Measurements from ENCODE around the gene THAP7. TPM values are rescaled to one million over a fixed set of nuclear protein-coding genes. Genes with fewer than 3 reads are reported as not detected.

The THAP7 gene
- total and polyA plus RNA-seq, 11 donors, result 15.3 to 39.0 (median 20.3) TPM

GRCh38 chr22:20979940-20980453, 21.9 kb downstream of the THAP7 start:
- Histone ChIP-seq H3K27ac (peak overlapping the region in 1 of 12 donors; percentile 94), H3K9me3 (peaks cover 0 to 13% (median 2%) of the 10 kb centered on the region in 12 donors), H3K27me3 (peaks cover 0 to 3% (median 0%) of the 10 kb centered on the region in 9 donors), H3K36me3 (peaks cover 0 to 12% (median 5%) of the 10 kb centered on the region in 9 donors), H3K4me3 (peak overlapping the region in 10 of 12 donors; percentile 11 to 51 (median 32)), H3K4me1 (peaks cover 7 to 39% (median 25%) of the 10 kb centered on the region in 12 donors)
- intact Hi-C loops (cut with DNase I), result loop anchor here in 3 of 10 donors (2.0 to 10.0 kb wide), 7 partner anchors 21 to 125 kb away; partner anchors contain the start of genes CRKL (in 1 of the 3), PI4KA (in 1 of the 3) and SNAP29 (in 1 of the 3)
- 44 to 53% (median 52%) methylated on average over 13 of the region's 13 CpGs for WGBS, 4 donors
- TF ChIP-seq CTCF (IDR thresholded peaks at IDR 0.05) (no peak), POLR2A (IDR thresholded peaks at IDR 0.05) (no peak)
- ATAC-seq, result no peak
- DNase-seq, result no peak

- TF ChIP-seq POLR2A (IDR thresholded peaks at IDR 0.05), result no peak
- TF ChIP-seq CTCF (IDR thresholded peaks at IDR 0.05), result no peak
- Histone ChIP-seq H3K4me3 (peak overlapping the region in 10 of 12 donors; percentile 11 to 51 (median 32)), H3K4me1 (peaks cover 7 to 39% (median 25%) of the 10 kb centered on the region in 12 donors), H3K27me3 (peaks cover 0 to 3% (median 0%) of the 10 kb centered on the region in 9 donors), H3K27ac (peak overlapping the region in 1 of 12 donors; percentile 94), H3K9me3 (peaks cover 0 to 13% (median 2%) of the 10 kb centered on the region in 12 donors), H3K36me3 (peaks cover 0 to 12% (median 5%) of the 10 kb centered on the region in 9 donors)
- intact Hi-C loops (cut with DNase I), result no loop called here
- 10 to 21% (median 16%) methylated on average over 22 to 39 of the region's 39 CpGs for WGBS, 4 donors
- peak in 3 of 4 donors; percentile 47 to 54 (median 52) for ATAC-seq
- DNase-seq, result peak; percentile 43 to 79 (median 68)
These were observed 22.6 kb downstream of the THAP7 start for GRCh38 chr22:20979243-20979809.

- WGBS, 4 donors, result 87 to 100% (median 90%) methylated on average over 2 of the region's 2 CpGs
These were observed 23.5 kb downstream of the THAP7 start for GRCh38 chr22:20978419-20978818.

More at GRCh38 chr22:20978419-20978818, 23.5 kb downstream of the THAP7 start:
- no peak for ATAC-seq
- no peak overlapping the region for H3K27ac ChIP-seq
- H3K4me3 ChIP-seq, result no peak overlapping the region
- intact Hi-C loops (cut with DNase I), result no loop called here
- H3K27me3 ChIP-seq, result peaks cover 0 to 3% (median 0%) of the 10 kb centered on the region in 9 donors
- H3K4me1 ChIP-seq, result peaks cover 7 to 35% (median 23%) of the 10 kb centered on the region in 12 donors
- H3K9me3 ChIP-seq, result peaks cover 0 to 13% (median 2%) of the 10 kb centered on the region in 12 donors
- no peak for DNase-seq
- H3K36me3 ChIP-seq, result peaks cover 0 to 3% (median 0%) of the 10 kb centered on the region in 9 donors
- TF ChIP-seq CTCF (IDR thresholded peaks at IDR 0.05) (no peak), POLR2A (IDR thresholded peaks at IDR 0.05) (no peak)
